ENCODE results near the gene SAP30BP. TPM values are rescaled to one million over a fixed set of nuclear protein-coding genes. Genes with fewer than 3 reads are reported as not detected.

SAP30BP gene
- total and polyA plus RNA-seq, 2 of the 8 experiments (the other 6 are each of a cell fraction or from before 2014, with no cell fraction given) = 63.3 to 79.9 TPM

GRCh38 chr17:75724016-75725003 lies 57.2 kb downstream of the SAP30BP start (continued):
- TF ChIP-seq RNF2 (IDR thresholded peaks at IDR 0.05; ENCODE audit: borderline replicate concordance, low read depth, low read length, missing control alignments, poor library complexity, severe bottlenecking) (no peak), BRCA1 (IDR thresholded peaks at IDR 0.05; ENCODE audit: low read depth, low read length) (no peak), EGR1 (IDR thresholded peaks at IDR 0.05; ENCODE audit: borderline replicate concordance, low read depth, low read length) (no peak), TEAD4 (IDR thresholded peaks at IDR 0.05; ENCODE audit: low read depth, low read length) (no peak), SRF (IDR thresholded peaks at IDR 0.05; ENCODE audit: low read depth, low read length) (no peak), RBBP5 (IDR thresholded peaks at IDR 0.05; ENCODE audit: borderline replicate concordance, low read depth, low read length) (no peak), EP300 (IDR thresholded peaks at IDR 0.05; ENCODE audit: borderline replicate concordance in 1 of 2, low read depth in 2 of 2, low read length in 2 of 2) (no peak), CHD7 (IDR thresholded peaks at IDR 0.05; ENCODE audit: insufficient replicate concordance, low read length) (no peak)

All from H1 (cell line).